Naive thymus-derived CD8-positive, alpha-beta T cell (primary cell): ENCODE results near the gene SREBF2. TPM values are rescaled to one million over a fixed set of nuclear protein-coding genes. Genes with fewer than 3 reads are reported as not detected.
A peak's percentile ranks its signal among the peaks of the same experiment; 100 is the strongest.

Source experiments
- ATAC-seq, 2 donors: fragments of 150-1000 bp; cut with Tn5 transposase in 1 of 2; sonication (Bioruptor Pico), chemical (Tn5 transposase) in 1 of 2; 1 replicate in 1 of 2; 2 replicates in 1 of 2; pipeline ENCODE4 v1.10.0; 2021; ENCODE audit warnings: mild to moderate bottlenecking in 2 of 2, moderate library complexity in 2 of 2
- POLR2A ChIA-PET: fragments of 350-600 bp; sonication (Branson Sonifier 250); formaldehyde crosslinking; loops from one replicate; lab custom pipeline; 2021; ENCODE audit warnings: antibody characterized with exemption; lab: Charles Lee
- DNase-seq, 10 donors: peaks; one replicate each; pipeline versions ENCODE4 v3.0.0 to v3.0.0-alpha.2; 2020 to 2022
- H3K27ac Mint-ChIP-seq, 10 donors: one replicate each; pipeline ENCODE4 v1.8.0; 2020 to 2022; ENCODE audit warnings: mild to moderate bottlenecking in 10 of 10, mixed read lengths in 10 of 10, moderate library complexity in 4 of 10, inconsistent platforms in 1 of 10
- H3K27me3 Mint-ChIP-seq, 5 donors: one replicate each; pipeline ENCODE4 v1.8.0; 2021 to 2022; ENCODE audit warnings: mixed read lengths in 5 of 5
- H3K36me3 Mint-ChIP-seq, 3 donors: one replicate each; pipeline ENCODE4 v1.8.0; 2020 to 2022; ENCODE audit warnings: mixed read lengths in 3 of 3, mild to moderate bottlenecking in 2 of 3, inconsistent platforms in 1 of 3
- H3K4me1 Mint-ChIP-seq, 4 donors: one replicate each; pipeline ENCODE4 v1.8.0; 2021 to 2022; ENCODE audit warnings: mixed read lengths in 4 of 4
- H3K4me3 Mint-ChIP-seq, 10 donors: one replicate each; pipeline ENCODE4 v1.8.0; 2020 to 2022; ENCODE audit warnings: mild to moderate bottlenecking in 10 of 10, mixed read lengths in 10 of 10, moderate library complexity in 6 of 10, inconsistent platforms in 1 of 10
- H3K9me3 Mint-ChIP-seq, 9 donors: one replicate each; pipeline ENCODE4 v1.8.0; 2020 to 2022; ENCODE audit warnings: mixed read lengths in 9 of 9, mild to moderate bottlenecking in 3 of 9, inconsistent platforms in 1 of 9, moderate library complexity in 1 of 9
- polyA plus RNA-seq, 3 donors: library from polyadenylated mRNA; unstranded; fragments of 300-500 nt; fragmentation: Illumina TruSeq; gene quantifications; one replicate each; pipeline ENCODE4 v1.2.3, GENCODE V29; 2021
- total RNA-seq, 8 experiments: library from RNA in 2 of 8; stranded (reverse) in 2 of 8; gene quantifications; one replicate each; pipeline ENCODE4 v1.2.3 and lab custom pipeline; 2021 to 2026

SREBF2 gene
- total and polyA plus RNA-seq, 5 experiments from 2014 or later = 16.3 to 106 (median 21.9) TPM

DNA sequence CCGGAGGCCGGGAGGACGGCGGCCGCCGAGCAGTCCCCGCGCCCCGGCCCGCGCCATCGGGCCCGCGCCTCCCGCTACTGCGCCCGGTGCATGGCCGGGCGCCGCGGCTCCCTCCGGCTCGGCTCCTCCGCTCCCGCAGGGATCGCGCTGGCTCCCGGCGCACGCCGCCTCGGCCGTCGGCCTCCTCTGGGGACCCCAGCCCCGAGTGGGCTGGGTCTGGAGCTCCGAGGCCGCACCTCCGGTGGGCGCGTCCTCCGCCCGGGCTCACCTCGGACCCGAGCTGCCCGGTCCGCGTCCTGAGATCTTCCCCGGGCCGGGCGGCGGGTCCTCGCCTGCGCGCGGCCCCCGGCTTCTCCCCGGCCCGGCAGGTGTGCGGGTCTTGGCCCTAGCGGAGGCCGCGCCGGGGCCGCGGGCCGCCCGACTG, 81.7 kb downstream of the SREBF2 start:
- Mint-ChIP-seq H3K4me1 (peaks cover 4 to 37% (median 34%) of the 10 kb centered on the region in 4 donors), H3K9me3 (no peaks in the 10 kb centered on the region), H3K27ac (no peak overlapping the region), H3K4me3 (peak overlapping the region in 1 of 10 donors; percentile 47), H3K27me3 (peaks cover 21 to 44% (median 27%) of the 10 kb centered on the region in 5 donors), H3K36me3 (no peaks in the 10 kb centered on the region)
- POLR2A ChIA-PET = no interaction called here
- ATAC-seq (peak; percentile 5 to 13), DNase-seq (no peak)

DNA sequence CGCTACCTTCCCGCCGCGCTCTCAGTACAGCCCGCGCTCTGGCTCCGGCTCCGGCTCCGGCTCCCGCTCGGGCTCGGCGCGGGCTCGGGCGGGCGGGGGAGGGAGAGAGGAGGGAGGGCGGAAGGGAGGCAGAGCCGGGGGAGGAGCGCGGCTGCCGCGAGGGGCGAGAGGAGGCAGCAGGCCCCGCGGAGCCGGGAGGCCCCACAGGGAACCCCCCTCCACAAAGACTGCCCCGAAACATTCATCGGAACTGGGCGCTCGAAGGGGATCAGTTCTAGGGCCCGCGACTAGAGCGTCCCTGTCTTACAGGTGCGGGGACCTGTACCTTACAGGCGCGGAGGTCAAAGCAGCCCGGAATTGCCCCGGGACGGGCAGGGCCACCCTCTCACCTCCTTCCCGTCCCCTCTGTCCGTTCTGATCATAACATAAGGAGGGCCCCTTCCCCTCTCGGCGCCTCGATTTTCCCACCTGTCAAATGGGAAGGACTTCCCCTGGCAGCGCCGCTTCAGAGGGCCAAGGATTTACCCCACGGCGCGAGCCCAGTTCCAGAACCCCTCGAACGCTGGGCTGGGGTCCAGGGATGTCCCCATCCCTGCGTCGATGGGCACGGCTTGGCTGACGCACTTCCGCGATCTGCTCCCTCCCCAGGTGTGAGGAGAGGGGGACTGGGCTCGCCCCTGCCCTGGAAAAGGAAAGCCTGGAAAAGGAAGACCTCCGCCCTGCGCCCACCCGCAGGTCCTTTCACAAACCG, 82.3 kb downstream of the SREBF2 start, which contains the start of gene SHISA8:
TSS of gene SHISA8 (minus strand) at position 40 of the 751 bp plus-strand sequence. CDS start 407 bp downstream, outside the sequence.
- Mint-ChIP-seq H3K36me3 (no peaks in the 10 kb centered on the region), H3K4me1 (peaks cover 4 to 39% (median 34%) of the 10 kb centered on the region in 4 donors), H3K9me3 (no peaks in the 10 kb centered on the region), H3K4me3 (peak within 1 kb of the TSS; percentile 45 to 79 (median 62)), H3K27ac (peak within 1 kb of the TSS in 3 of 10 donors; percentile 34 to 56 (median 40)), H3K27me3 (peaks cover 21 to 44% (median 27%) of the 10 kb centered on the region in 5 donors)
- DNase-seq (peak; percentile 40 to 81 (median 60)), ATAC-seq (peak; percentile 56 to 67)
- POLR2A ChIA-PET = interaction anchor here (1.1 kb wide), 1 partner anchor 82 kb away, joined by 4 read pairs; the partner anchor contains the start of gene SREBF2

DNA sequence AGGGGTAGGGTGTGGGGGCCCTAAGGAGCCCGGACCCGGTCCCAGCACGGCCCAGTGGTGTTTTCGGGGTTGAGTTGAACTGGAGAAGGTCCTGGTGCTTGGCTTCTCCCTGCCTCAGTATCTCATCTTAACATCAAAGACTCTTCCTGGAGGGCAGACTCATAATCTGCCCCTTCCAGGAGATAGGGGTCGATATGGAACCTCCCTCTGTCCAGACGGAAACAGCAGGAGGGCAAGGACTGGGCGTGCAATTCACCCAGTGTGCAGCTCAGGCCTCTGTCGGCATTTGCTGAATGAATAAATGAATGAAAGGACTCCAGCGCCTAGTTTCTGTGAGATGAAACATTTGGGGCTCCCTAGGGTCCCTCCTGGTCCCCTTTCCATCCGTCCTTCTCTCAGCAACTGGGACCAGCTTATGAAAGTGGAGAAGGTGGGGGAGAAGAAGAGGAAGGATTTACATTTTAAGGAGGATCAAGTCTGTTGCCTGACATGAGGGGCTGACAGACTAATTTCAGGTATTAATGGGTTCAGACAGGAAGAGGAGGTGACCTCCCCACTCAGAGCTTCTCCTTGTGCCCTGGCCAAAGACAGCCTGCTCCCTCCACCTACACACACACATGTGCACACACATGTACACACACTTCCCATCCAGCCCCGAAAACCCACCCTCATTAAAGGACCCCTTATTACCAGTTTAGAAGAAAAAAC, 83.0 kb downstream of the SREBF2 start:
- peak overlapping the region in 3 of 10 donors; percentile 34 to 65 (median 56) for H3K27ac Mint-ChIP-seq
- no peak for ATAC-seq
- POLR2A ChIA-PET = interaction anchor here (1.1 kb wide), 1 partner anchor 83 kb away, joined by 4 read pairs; the partner anchor contains the start of gene SREBF2

DNA sequence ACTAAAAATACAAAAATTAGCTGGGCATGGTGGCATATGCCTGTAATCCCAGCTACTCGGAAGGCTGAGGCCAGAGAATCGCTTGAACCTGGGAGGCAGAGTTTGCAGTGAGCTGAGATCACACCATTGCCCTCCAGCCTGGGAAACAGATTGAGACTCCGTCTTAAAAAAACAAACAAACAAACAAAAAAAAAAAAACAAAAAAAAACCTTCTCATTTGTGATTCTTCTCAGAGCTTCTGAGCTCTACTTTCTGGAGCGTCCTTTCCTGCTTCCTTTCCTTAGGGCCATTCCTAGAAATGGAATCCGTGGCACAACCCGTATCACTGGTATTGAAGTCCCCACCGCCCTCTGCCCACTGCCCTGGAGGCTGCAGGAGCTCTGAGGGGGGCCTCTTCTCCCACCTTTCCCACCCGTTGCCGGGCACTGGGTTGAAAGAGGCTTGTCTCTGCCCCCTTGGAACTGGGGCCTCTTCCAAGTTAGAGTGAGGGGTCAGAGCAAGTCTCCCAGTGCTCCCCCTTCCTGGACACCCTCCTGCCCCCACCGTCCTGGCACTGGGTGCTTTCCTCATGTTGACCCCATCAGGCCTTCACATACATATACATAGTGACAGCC, 83.9 kb downstream of the SREBF2 start:
- no peaks in the 10 kb centered on the region for H3K36me3 Mint-ChIP-seq
- H3K4me1 Mint-ChIP-seq = peaks cover 0 to 39% (median 32%) of the 10 kb centered on the region in 4 donors
- peak overlapping the region in 5 of 10 donors; percentile 10 to 47 (median 20) for H3K4me3 Mint-ChIP-seq
- no peaks in the 10 kb centered on the region for H3K9me3 Mint-ChIP-seq
- peaks cover 16 to 36% (median 20%) of the 10 kb centered on the region in 5 donors for H3K27me3 Mint-ChIP-seq
- DNase-seq (no peak), ATAC-seq (no peak)
- no peak overlapping the region for H3K27ac Mint-ChIP-seq
- POLR2A ChIA-PET = interaction anchor here (1.4 kb wide), 1 partner anchor 9 kb away, joined by 3 read pairs; no protein-coding TSS in a partner anchor

More for the DNA sequence above, 83.0 kb downstream of the SREBF2 start:
- no peaks in the 10 kb centered on the region for H3K36me3 Mint-ChIP-seq
- H3K9me3 Mint-ChIP-seq = no peaks in the 10 kb centered on the region
- peaks cover 21 to 44% (median 27%) of the 10 kb centered on the region in 5 donors for H3K27me3 Mint-ChIP-seq
- peak overlapping the region; percentile 45 to 79 (median 58) for H3K4me3 Mint-ChIP-seq
- H3K4me1 Mint-ChIP-seq = peaks cover 4 to 44% (median 36%) of the 10 kb centered on the region in 4 donors
- DNase-seq = no peak

DNA sequence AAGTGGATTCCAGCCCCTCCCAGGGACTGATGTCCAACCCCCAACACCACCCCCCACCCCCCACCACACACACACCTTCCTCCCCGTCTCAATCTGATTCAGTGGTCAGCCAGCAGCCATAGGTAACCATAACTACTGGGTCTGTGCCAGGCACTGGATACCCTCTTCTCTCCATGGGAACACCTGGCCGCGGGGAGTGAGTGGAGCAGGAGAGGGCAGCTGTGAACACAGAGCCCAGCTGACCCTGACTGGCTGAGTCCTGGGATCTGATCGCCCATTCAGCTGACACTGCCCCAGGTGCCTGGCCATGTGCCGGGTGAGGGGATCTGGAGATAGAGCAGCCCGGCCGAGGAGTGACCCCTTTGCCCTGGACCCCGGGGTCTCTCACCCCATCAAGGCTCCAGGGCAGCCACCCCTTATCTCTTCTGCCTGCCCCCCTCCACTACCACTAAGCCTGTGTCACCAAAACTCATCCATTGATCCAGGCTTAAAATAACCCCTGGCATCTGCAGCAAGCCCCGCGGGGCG, 84.5 kb downstream of the SREBF2 start:
- no peak for ATAC-seq
- Mint-ChIP-seq H3K4me3 (peak overlapping the region in 1 of 10 donors; percentile 36), H3K9me3 (no peaks in the 10 kb centered on the region), H3K4me1 (peaks cover 0 to 43% (median 31%) of the 10 kb centered on the region in 4 donors), H3K27me3 (peaks cover 13 to 30% (median 16%) of the 10 kb centered on the region in 5 donors), H3K27ac (no peak overlapping the region), H3K36me3 (no peaks in the 10 kb centered on the region)
- DNase-seq = no peak
- POLR2A ChIA-PET = interaction anchor here (1.4 to 2.5 kb wide), 2 partner anchors 8 to 10 kb away, joined by 3 to 6 read pairs; partner anchors contain the start of gene TNFRSF13C

DNA sequence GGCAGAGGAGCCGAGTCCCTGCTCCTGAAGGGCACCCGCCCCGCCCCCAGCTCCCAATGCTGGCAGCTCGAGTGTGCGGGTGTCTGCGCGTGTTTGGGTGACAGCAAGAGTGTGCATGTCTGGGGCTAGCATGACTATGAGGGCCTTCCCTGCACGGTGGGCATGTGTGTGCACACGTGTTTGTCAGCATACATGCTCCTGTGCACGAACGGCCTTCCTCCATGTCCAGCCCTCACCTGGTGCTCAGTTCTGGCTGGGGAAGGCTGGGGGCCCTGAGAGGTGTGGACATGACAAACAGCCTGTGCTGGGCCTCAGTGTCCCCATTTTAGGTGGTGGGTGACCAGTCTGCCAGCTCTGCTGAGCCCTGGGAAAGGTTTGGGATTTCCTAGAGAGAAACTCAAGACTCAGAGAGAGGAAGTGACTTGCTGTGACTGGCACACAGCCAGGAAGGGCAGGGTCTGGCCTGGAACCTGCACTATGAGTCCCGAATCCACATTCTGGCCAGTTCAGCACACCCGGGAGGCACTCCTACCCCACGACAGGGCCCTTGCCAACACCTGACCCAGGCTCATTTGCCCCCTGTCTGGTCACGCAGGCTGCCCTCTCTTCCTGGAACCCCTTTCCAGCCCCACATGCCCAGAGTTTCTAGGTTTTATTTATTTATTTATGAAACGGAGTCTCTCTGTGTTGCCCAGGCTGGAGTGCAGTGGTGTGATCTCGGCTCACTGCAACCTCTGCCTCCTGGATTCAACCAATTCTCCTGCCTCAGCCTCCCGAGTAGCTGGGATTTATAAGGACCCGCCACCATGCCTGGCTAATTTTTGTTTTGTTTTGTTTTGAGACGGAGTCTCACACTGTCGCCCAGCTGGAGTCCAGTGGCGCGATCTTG, 85.2 kb downstream of the SREBF2 start:
- Mint-ChIP-seq H3K4me1 (peaks cover 0 to 44% (median 26%) of the 10 kb centered on the region in 4 donors), H3K4me3 (peak overlapping the region; percentile 30 to 83 (median 64)), H3K27ac (peak overlapping the region in 6 of 10 donors; percentile 19 to 82 (median 36)), H3K9me3 (no peaks in the 10 kb centered on the region), H3K36me3 (no peaks in the 10 kb centered on the region), H3K27me3 (peaks cover 8 to 23% (median 12%) of the 10 kb centered on the region in 5 donors)
- POLR2A ChIA-PET = interaction anchor here (1.4 to 2.5 kb wide), 2 partner anchors 7 to 9 kb away, joined by 3 to 6 read pairs; partner anchors contain the start of gene TNFRSF13C
- DNase-seq = peak in 1 of 10 donors; percentile 36
- ATAC-seq = no peak

DNA sequence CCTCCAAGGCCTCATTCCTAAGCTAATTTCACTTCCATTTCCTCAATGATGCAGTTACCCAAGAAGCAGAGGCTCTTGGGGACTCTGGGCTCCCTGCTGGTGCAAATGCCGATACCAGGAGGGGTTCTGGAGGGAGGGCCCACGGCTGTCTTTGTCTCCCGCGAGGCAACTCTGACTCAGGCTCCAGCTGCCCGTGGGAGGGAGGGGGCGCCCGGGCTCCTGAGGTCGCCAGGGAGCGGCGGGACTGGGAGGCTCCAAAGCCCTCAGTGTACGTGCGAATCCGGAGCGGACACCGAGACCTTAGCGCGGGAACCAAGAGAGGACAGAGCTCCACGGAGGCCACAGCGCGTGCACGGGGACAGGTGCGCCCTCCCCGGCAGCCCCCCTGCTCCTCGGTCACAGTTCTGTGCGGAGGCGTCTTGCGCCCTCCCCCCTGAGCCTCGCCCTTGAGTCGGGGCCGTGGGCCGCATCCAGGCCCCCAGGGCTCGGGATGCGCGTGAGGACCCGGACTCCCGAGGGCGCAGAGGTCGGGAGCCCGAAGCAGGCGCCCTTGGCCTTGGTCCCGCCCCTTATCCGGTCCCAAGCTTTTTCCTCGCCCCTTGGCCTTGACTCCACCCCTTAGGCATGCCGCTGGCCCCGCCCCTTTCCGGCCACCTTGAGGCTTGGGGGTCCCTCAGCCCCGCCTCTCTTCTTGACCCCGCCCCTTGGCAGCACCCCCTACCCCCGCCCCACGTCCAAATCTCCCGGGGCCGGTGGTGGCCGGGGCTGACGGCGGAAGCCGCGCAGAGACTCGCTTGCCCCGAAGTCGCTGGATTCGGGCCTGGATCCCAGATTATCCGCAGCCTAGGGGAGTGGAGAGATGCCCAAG, 86.7 kb downstream of the SREBF2 start:
- DNase-seq (peak in 7 of 10 donors; percentile 37 to 78 (median 42)), ATAC-seq (peak; percentile 48 to 56)
- no peaks in the 10 kb centered on the region for H3K9me3 Mint-ChIP-seq
- peak overlapping the region; percentile 52 to 78 (median 70) for H3K4me3 Mint-ChIP-seq
- POLR2A ChIA-PET = interaction anchor here (0.6 to 2.5 kb wide), 8 partner anchors 8 to 231 kb away, joined by 3 to 6 read pairs (median 4); partner anchors contain the start of genes SNU13, SREBF2 and TNFRSF13C
- H3K36me3 Mint-ChIP-seq = no peaks in the 10 kb centered on the region
- peaks cover 5 to 18% (median 10%) of the 10 kb centered on the region in 5 donors for H3K27me3 Mint-ChIP-seq
- H3K4me1 Mint-ChIP-seq = peaks cover 0 to 48% (median 24%) of the 10 kb centered on the region in 4 donors
- peak overlapping the region in 4 of 10 donors; percentile 43 to 61 (median 52) for H3K27ac Mint-ChIP-seq

DNA sequence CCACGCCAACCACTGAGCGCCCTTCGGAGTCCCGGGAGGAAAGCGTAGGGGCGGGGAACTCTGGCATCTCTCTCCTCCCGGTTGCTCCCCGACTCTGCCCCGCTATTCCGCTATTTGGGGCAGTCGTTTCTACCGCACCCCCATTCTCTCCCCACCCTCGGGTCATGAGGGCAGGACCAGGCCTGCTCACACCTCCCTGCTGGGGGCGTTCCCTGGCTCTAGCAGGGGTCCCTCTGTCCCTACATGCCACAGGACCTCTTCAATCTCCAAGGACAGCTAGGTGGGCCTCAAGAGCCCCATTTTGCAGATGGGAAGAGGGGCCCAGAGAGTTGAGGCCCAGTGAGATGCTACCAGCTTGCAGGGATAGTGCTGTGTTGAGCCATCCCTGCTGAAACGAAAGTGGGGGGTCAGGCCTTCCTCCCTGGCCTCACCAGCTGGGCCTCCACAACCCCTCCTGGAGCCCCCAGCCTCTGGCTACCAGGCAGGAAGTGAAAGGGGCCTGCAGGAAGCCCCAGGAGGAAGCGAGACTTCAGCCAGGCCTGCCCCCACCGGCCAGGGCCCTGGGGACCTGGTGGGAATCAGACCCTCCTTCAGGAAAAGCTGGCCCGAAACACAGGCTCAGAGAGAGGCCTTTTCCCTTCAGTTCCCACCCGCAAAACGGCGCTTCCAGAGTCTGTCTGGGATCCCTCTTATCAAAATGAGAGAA, 87.5 kb downstream of the SREBF2 start:
- peak in 1 of 2 donors; percentile 6 for ATAC-seq
- H3K36me3 Mint-ChIP-seq = no peaks in the 10 kb centered on the region
- POLR2A ChIA-PET = interaction anchor here (0.8 to 2.2 kb wide), 5 partner anchors 8 to 87 kb away, joined by 3 to 6 read pairs (median 4); partner anchors contain the start of gene SREBF2

DNA sequence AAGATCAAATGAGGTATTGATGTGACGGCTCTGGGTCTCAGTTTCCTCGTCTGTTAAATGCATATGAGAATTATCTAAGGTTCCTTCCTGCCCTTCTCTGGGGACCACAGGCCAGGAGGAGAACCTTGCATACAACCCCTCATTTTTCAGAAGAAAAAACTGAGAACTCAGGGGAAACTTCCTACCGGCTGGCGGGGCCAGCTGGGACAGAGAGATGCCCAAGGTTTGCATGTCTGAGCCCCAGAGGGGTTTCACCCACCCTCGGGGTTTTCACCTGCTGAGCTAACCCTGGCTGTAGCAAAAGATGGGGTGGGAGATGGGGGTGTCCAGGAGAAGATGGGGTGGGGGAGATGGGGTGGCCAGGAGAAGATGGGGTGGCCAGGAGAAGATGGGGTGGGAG, 89.4 kb downstream of the SREBF2 start:
- no peak for ATAC-seq
- POLR2A ChIA-PET = interaction anchor here (1.7 to 4.7 kb wide), 2 partner anchors 12 to 17 kb away, joined by 6 to 68 read pairs; no protein-coding TSS in a partner anchor
- no peaks in the 10 kb centered on the region for H3K9me3 Mint-ChIP-seq
- H3K4me1 Mint-ChIP-seq = peaks cover 3 to 44% (median 29%) of the 10 kb centered on the region in 4 donors
- peaks cover 0 to 3% (median 2%) of the 10 kb centered on the region in 5 donors for H3K27me3 Mint-ChIP-seq
- DNase-seq = no peak
- peak overlapping the region in 2 of 10 donors; percentile 18 to 32 for H3K27ac Mint-ChIP-seq
- no peak overlapping the region for H3K4me3 Mint-ChIP-seq
- no peaks in the 10 kb centered on the region for H3K36me3 Mint-ChIP-seq

More for the DNA sequence above, 87.5 kb downstream of the SREBF2 start:
- Mint-ChIP-seq H3K27me3 (peaks cover 5 to 18% (median 12%) of the 10 kb centered on the region in 5 donors), H3K9me3 (no peaks in the 10 kb centered on the region), H3K4me1 (peaks cover 0 to 50% (median 27%) of the 10 kb centered on the region in 4 donors), H3K4me3 (peak overlapping the region; percentile 60 to 85 (median 72)), H3K27ac (peak overlapping the region in 4 of 10 donors; percentile 33 to 81 (median 58))
- DNase-seq = no peak
